H1 (cell line): ENCODE results near the gene SPANXN3. TPM values are rescaled to one million over a fixed set of nuclear protein-coding genes. Genes with fewer than 3 reads are reported as not detected.
"Not testable (repeated sequence)": the region's sequence is repeated elsewhere in the genome, so short reads cannot be mapped to it uniquely, and the experiment has no call there.

ENCODE experiments used
- CTCF ChIA-PET: fragments of 300-600 bp; sonication (Branson Sonifier 250); formaldehyde crosslinking; loops from one replicate; lab custom pipeline; 2021; ENCODE audit not compliant: partially characterized antibody; lab: Charles Lee
- POLR2A ChIA-PET: fragments of 300-600 bp; sonication (Branson Sonifier 250); formaldehyde crosslinking; loops from one replicate; lab custom pipeline; 2021; ENCODE audit warnings: inconsistent platforms; ENCODE audit not compliant: partially characterized antibody; lab: Charles Lee
- DNase-seq, 2 experiments: peaks; one replicate each; pipeline versions ENCODE4 v3.0.0 to v3.0.0-alpha.2; 2010 to 2022; ENCODE audit warnings: low spot score in 2 of 2, low read depth in 1 of 2, mixed read lengths in 1 of 2
- FAIRE-seq: peaks from 2 replicates; lab custom pipeline; 2011; peaks lifted over from hg19 to GRCh38; lab: Jason Lieb, UNC
- H2AFZ ChIP-seq: 2 replicates; pipeline ENCODE4 v1.8.1; 2012; ENCODE audit warnings: low read length, inconsistent platforms
- H2AK5ac ChIP-seq: 2 replicates; pipeline ENCODE4 v1.6.1; 2013; ENCODE audit warnings: low read depth, low read length
- H2BK120ac ChIP-seq: replicated peaks from 2 replicates; pipeline ENCODE3; 2013; ENCODE audit warnings: low read depth, low read length, inconsistent platforms
- H2BK12ac ChIP-seq: 2 replicates; pipeline ENCODE4 v1.6.1; 2013; ENCODE audit warnings: low read depth, low read length
- H2BK15ac ChIP-seq: 2 replicates; pipeline ENCODE4 v1.6.1; 2013; ENCODE audit warnings: low read length
- H2BK20ac ChIP-seq: 2 replicates; pipeline ENCODE4 v1.6.1; 2013; ENCODE audit warnings: low read length
- H2BK5ac ChIP-seq: 2 replicates; pipeline ENCODE4 v1.6.1; 2013; ENCODE audit warnings: low read depth, low read length
- H3K14ac ChIP-seq: 2 replicates; pipeline ENCODE4 v1.6.1; 2013; ENCODE audit warnings: inconsistent platforms; ENCODE audit not compliant: insufficient read length
- H3K18ac ChIP-seq: 2 replicates; pipeline ENCODE4 v1.6.1; 2013; ENCODE audit warnings: low read length; ENCODE audit errors: extremely low read depth
- H3K23ac ChIP-seq: 2 replicates; pipeline ENCODE4 v1.6.1; 2013; ENCODE audit warnings: inconsistent platforms; ENCODE audit not compliant: insufficient read length
- H3K23me2 ChIP-seq: 2 replicates; pipeline ENCODE4 v1.6.1; 2013; ENCODE audit warnings: low read depth, low read length
- H3K27ac ChIP-seq: 2 replicates; pipeline ENCODE4 v1.6.1; 2011; ENCODE audit warnings: low read depth, low read length, inconsistent platforms
- H3K27me3 ChIP-seq, 4 experiments: replicated peaks in 1 of 4; 1 replicate in 1 of 4; 2 replicates in 3 of 4; pipeline versions ENCODE4 v1.6.1 to v1.8.1; 2011 to 2013; ENCODE audit warnings: low read length in 3 of 4, mild to moderate bottlenecking in 3 of 4, inconsistent platforms in 2 of 4, mixed read lengths in 2 of 4, moderate library complexity in 1 of 4; ENCODE audit not compliant: control insufficient read depth in 3 of 4, insufficient read depth in 3 of 4; ENCODE audit errors: extremely low read depth in 1 of 4
- H3K36me3 ChIP-seq, 4 experiments: 2 replicates each; pipeline versions ENCODE4 v1.6.1 to v1.8.1; 2011 to 2013; ENCODE audit warnings: mild to moderate bottlenecking in 4 of 4, low read length in 3 of 4, moderate library complexity in 2 of 4, control low read depth in 1 of 4, inconsistent platforms in 1 of 4; ENCODE audit not compliant: insufficient read depth in 4 of 4, control insufficient read depth in 2 of 4
- H3K4ac ChIP-seq: replicated peaks from 2 replicates; pipeline ENCODE3; 2013; ENCODE audit warnings: low read length, low read depth, mixed read lengths, inconsistent platforms; ENCODE audit not compliant: insufficient read length
- H3K4me1 ChIP-seq, 4 experiments: replicated peaks in 1 of 4; 1 replicate in 1 of 4; 2 replicates in 3 of 4; pipeline versions ENCODE4 v1.6.1 to v1.8.1; 2011 to 2013; ENCODE audit warnings: low read length in 3 of 4, inconsistent platforms in 2 of 4, mixed read lengths in 1 of 4; ENCODE audit not compliant: insufficient read depth in 4 of 4, control insufficient read depth in 3 of 4
- H3K4me2 ChIP-seq, 2 experiments: 2 replicates each; pipeline versions ENCODE4 v1.6.1 to v1.8.1; 2011 to 2013; ENCODE audit warnings: low read depth in 2 of 2, low read length in 2 of 2, control low read depth in 1 of 2, inconsistent platforms in 1 of 2, mild to moderate bottlenecking in 1 of 2; ENCODE audit not compliant: insufficient read depth in 1 of 2
- H3K4me3 ChIP-seq, 4 experiments: fragments of 200-600, 300-600 bp in 1 of 4; sonication (generic), shearing (Covaris generic), sonication (Bioruptor Twin) in 1 of 4; 2 replicates each; pipeline versions ENCODE4 v1.5.1 to v1.8.1; 2011 to 2016; ENCODE audit warnings: low read length in 4 of 4, low read depth in 3 of 4, control low read depth in 2 of 4, inconsistent platforms in 2 of 4, mild to moderate bottlenecking in 2 of 4, mixed read lengths in 1 of 4, moderate library complexity in 1 of 4; ENCODE audit not compliant: insufficient read depth in 2 of 4; ENCODE audit errors: extremely low read depth in 1 of 4
- H3K56ac ChIP-seq: replicated peaks from 2 replicates; pipeline ENCODE3; 2013; ENCODE audit warnings: low read depth, mild to moderate bottlenecking, mixed read lengths, low read length, inconsistent platforms; ENCODE audit not compliant: insufficient read length
- H3K79me1 ChIP-seq: 2 replicates; pipeline ENCODE4 v1.6.1; 2013; ENCODE audit warnings: low read depth, low read length, control low read depth
- H3K79me2 ChIP-seq, 2 experiments: 2 replicates each; pipeline versions ENCODE4 v1.6.1 to v1.8.1; 2012 to 2013; ENCODE audit warnings: low read length in 2 of 2, mild to moderate bottlenecking in 2 of 2, inconsistent platforms in 1 of 2; ENCODE audit not compliant: insufficient read depth in 2 of 2, control insufficient read depth in 1 of 2
- H3K9ac ChIP-seq, 4 experiments: replicated peaks in 1 of 4; 1 replicate in 1 of 4; 2 replicates in 3 of 4; pipeline versions ENCODE4 v1.6.1 to v1.8.1; 2011 to 2013; ENCODE audit warnings: low read depth in 3 of 4, low read length in 3 of 4, control low read depth in 2 of 4, mild to moderate bottlenecking in 2 of 4, moderate library complexity in 2 of 4, inconsistent platforms in 1 of 4; ENCODE audit errors: extremely low read depth in 1 of 4
- H3K9me3 ChIP-seq, 2 experiments: 2 replicates each; pipeline versions ENCODE4 v1.6.1 to v1.8.1; 2012 to 2013; ENCODE audit warnings: mild to moderate bottlenecking in 2 of 2, moderate library complexity in 2 of 2, control low read depth in 1 of 2, inconsistent platforms in 1 of 2, low read depth in 1 of 2, low read length in 1 of 2, mixed read lengths in 1 of 2; ENCODE audit not compliant: insufficient read depth in 2 of 2
- H4K20me1 ChIP-seq, 2 experiments: replicated peaks in 1 of 2; 2 replicates each; pipeline versions ENCODE3 to v1.8.1; 2011 to 2013; ENCODE audit warnings: inconsistent platforms in 2 of 2, low read length in 2 of 2, mild to moderate bottlenecking in 1 of 2; ENCODE audit not compliant: insufficient read depth in 2 of 2, control insufficient read depth in 1 of 2
- H4K5ac ChIP-seq: 2 replicates; pipeline ENCODE4 v1.6.1; 2013; ENCODE audit warnings: low read length, low read depth, mixed read lengths, inconsistent platforms; ENCODE audit not compliant: insufficient read length
- H4K8ac ChIP-seq: 2 replicates; pipeline ENCODE4 v1.8.0; 2013; ENCODE audit warnings: mild to moderate bottlenecking, moderate library complexity, low read length, inconsistent platforms; ENCODE audit not compliant: insufficient read depth; ENCODE audit errors: extremely low read depth
- H4K91ac ChIP-seq: replicated peaks from 2 replicates; pipeline ENCODE3; 2013; ENCODE audit warnings: low read length, mixed read lengths, inconsistent platforms; ENCODE audit not compliant: insufficient read length
- WGBS, 2 experiments: shearing (Covaris generic) in 1 of 2; methylation state at CpG; one replicate each; pipeline versions ENCODE4 v1.1.6 to v1.1.7; 2013 to 2015; ENCODE audit warnings: low lambda C conversion rate in 2 of 2, mixed read lengths in 2 of 2, inconsistent platforms in 1 of 2, low coverage in 1 of 2, missing lambda C conversion rate in 1 of 2; ENCODE audit not compliant: insufficient replicate concordance in 2 of 2, insufficient coverage in 1 of 2, insufficient read length in 1 of 2; ENCODE audit errors: extremely low coverage in 1 of 2, missing lambda C conversion rate in 1 of 2; 5-methylcytosine and 5-hydroxymethylcytosine counted together
- long read RNA-seq, 2 experiments: library from RNA in 1 of 2; library from capped mRNA in 1 of 2; stranded (forward); transcript quantifications; one replicate each; pipeline ENCODE4 v2.0.0, GENCODE V29; 2021; ENCODE audit warnings: inconsistent platforms in 1 of 2
- polyA minus RNA-seq, 3 experiments: library from RNA; depleted of rRNA, polyadenylated mRNA; stranded (reverse); fragments of >200 nt; gene quantifications; 1 replicate in 2 of 3; 2 replicates in 1 of 3; pipeline ENCODE4 v1.2.3, GENCODE V29; 2011
- polyA plus RNA-seq, 7 experiments: library from polyadenylated mRNA; depleted of rRNA in 3 of 7; stranded (reverse) in 5 of 7; unstranded in 2 of 7; fragments of >200 nt in 5 of 7; fragments of 200-250 nt in 2 of 7; gene quantifications; 1 replicate in 5 of 7; 2 replicates in 1 of 7; 4 replicates in 1 of 7; pipeline versions ENCODE4 v1.2.1 to v1.2.3, GENCODE V29; 2011 to 2013; ENCODE audit warnings: missing spikeins in 2 of 7, mixed read lengths in 2 of 7
- total RNA-seq: library from RNA; stranded (reverse); fragmentation: NEBNext Ultra II Directional; extraction: Animal tissue kit (Norgen Biotek cat#: 25700); gene quantifications from 2 replicates; pipeline ENCODE4 v1.2.1, GENCODE V29; 2021

The SPANXN3 gene, protein sequence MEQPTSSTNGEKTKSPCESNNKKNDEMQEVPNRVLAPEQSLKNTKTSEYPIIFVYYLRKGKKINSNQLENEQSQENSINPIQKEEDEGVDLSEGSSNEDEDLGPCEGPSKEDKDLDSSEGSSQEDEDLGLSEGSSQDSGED
- total RNA-seq (not detected in 2 replicates), polyA plus RNA-seq (2011; rRNA removed) (not detected in 2 replicates), polyA minus RNA-seq (2011; rRNA and poly(A)+ RNA removed) (not detected in 2 replicates)
- not detected for polyA plus RNA-seq (2011; cell fraction: cytosol; rRNA removed)
- polyA plus RNA-seq (2011; cell fraction: nucleus; rRNA removed), result not detected
- not detected in 4 replicates for polyA plus RNA-seq (2012, experiment 1 of 2)
- polyA plus RNA-seq (2012, experiment 2 of 2), result not detected
- 0.10 TPM for polyA plus RNA-seq (2013, experiment 1 of 2)
- not detected for polyA plus RNA-seq (2013, experiment 2 of 2)
- polyA minus RNA-seq (2011; cell fraction: cytosol; rRNA and poly(A)+ RNA removed), result not detected
- polyA minus RNA-seq (2011; cell fraction: nucleus; rRNA and poly(A)+ RNA removed), result not detected
- long read RNA-seq, experiment 1, result 0 reads
- long read RNA-seq, experiment 2, result 0 reads

GRCh38 chrX:143517375-143517774 lies at the start of gene SPANXN3:
TSS of gene SPANXN3 (minus strand) at chrX:143517475. CDS start at chrX:143517391, 84 bp downstream.
- H3K79me1 ChIP-seq, H3K56ac ChIP-seq, H2BK120ac ChIP-seq, H3K9ac ChIP-seq, H2BK5ac ChIP-seq, H3K18ac ChIP-seq, H3K14ac ChIP-seq, H4K8ac ChIP-seq, H3K9me3 ChIP-seq, H3K4ac ChIP-seq, H3K4me3 ChIP-seq, FAIRE-seq, H3K27ac ChIP-seq, POLR2A ChIA-PET, H4K5ac ChIP-seq, H2AFZ ChIP-seq, H3K23ac ChIP-seq, DNase-seq, H4K20me1 ChIP-seq, H3K27me3 ChIP-seq, H3K4me1 ChIP-seq, H2AK5ac ChIP-seq, CTCF ChIA-PET, H3K79me2 ChIP-seq, H2BK15ac ChIP-seq, H2BK12ac ChIP-seq, H3K4me2 ChIP-seq, H4K91ac ChIP-seq, H3K23me2 ChIP-seq, H3K36me3 ChIP-seq, H2BK20ac ChIP-seq: not testable (repeated sequence)
- WGBS, 2 experiments, result no CpG with 5 or more reads among the region's 5 CpGs
